Right lobe of liver (tissue), 4 donors: ENCODE data around the gene WSB2.

Experiments
- CTCF ChIP-seq, 4 donors: fragments of 200-600 bp in 3 of 4; fragments of 450-650 bp in 1 of 4; IDR thresholded peaks; one replicate each; pipeline versions ENCODE4 v1.5.1 to v1.8.0; 2016 to 2022; ENCODE audit warnings: antibody characterized with exemption in 4 of 4, mild to moderate bottlenecking in 2 of 4
- POLR2A ChIP-seq: fragments of 450-650 bp; IDR thresholded peaks from one replicate; pipeline ENCODE4 v1.6.1; 2017; ENCODE audit warnings: antibody characterized with exemption, mild to moderate bottlenecking
- donor health status: DM: no; HTN: no; CAD: no.
- donor health status: DM: no; HTN: no; CAD: no.
- donor health status: DM: no; HTN: yes; CAD: no.

- no peak for TF ChIP-seq POLR2A
- no peak for TF ChIP-seq CTCF (IDR thresholded peaks at IDR 0.05)
Measured at GRCh38 chr12:118059341-118060191, 1.4 kb downstream of the WSB2 start.
